ENCODE measurements around the gene CAPN1. TPM values are rescaled to one million over a fixed set of nuclear protein-coding genes. Genes with fewer than 3 reads are reported as not detected.

Gene CAPN1
- total and polyA plus RNA-seq, 9 of the 15 experiments (the other 6 are each of a cell fraction or from before 2014, with no cell fraction given), result 3.5 to 199 (median 61.6) TPM

DNA sequence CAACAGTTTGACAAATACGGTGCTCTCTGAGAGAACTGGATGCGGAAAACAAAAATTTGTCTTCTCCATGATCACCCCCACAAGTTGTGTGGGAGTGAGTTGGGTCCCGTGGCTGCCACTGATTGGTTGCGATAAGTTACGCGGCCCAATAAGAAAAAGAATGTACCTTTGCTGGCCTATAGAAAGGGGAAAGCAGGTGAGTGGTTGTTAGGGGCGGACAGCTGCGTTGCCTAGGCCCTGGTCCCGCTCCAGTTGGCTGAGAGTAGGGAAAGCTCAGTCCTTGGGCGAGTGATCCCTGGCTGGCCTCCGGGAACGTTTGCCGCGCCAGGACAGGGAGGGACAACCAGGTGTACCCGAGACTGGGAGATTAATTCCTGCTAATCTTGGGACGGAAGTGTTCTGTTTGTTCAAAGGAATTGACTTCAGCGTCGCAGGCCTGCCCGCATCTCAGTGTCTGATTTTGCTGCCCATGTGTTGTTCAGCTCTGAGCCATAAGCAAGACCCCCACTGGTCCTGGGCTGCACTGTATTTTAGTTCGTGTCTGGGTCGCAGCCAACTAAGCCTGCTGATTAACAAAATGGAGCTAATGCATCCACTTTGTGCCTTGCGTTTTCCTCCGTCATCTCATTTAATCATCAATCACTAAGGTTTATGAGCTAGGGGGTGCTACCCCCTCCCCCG lies 46.6 kb upstream of the CAPN1 start (continued):
- TF ChIP-seq, protein P1, sequence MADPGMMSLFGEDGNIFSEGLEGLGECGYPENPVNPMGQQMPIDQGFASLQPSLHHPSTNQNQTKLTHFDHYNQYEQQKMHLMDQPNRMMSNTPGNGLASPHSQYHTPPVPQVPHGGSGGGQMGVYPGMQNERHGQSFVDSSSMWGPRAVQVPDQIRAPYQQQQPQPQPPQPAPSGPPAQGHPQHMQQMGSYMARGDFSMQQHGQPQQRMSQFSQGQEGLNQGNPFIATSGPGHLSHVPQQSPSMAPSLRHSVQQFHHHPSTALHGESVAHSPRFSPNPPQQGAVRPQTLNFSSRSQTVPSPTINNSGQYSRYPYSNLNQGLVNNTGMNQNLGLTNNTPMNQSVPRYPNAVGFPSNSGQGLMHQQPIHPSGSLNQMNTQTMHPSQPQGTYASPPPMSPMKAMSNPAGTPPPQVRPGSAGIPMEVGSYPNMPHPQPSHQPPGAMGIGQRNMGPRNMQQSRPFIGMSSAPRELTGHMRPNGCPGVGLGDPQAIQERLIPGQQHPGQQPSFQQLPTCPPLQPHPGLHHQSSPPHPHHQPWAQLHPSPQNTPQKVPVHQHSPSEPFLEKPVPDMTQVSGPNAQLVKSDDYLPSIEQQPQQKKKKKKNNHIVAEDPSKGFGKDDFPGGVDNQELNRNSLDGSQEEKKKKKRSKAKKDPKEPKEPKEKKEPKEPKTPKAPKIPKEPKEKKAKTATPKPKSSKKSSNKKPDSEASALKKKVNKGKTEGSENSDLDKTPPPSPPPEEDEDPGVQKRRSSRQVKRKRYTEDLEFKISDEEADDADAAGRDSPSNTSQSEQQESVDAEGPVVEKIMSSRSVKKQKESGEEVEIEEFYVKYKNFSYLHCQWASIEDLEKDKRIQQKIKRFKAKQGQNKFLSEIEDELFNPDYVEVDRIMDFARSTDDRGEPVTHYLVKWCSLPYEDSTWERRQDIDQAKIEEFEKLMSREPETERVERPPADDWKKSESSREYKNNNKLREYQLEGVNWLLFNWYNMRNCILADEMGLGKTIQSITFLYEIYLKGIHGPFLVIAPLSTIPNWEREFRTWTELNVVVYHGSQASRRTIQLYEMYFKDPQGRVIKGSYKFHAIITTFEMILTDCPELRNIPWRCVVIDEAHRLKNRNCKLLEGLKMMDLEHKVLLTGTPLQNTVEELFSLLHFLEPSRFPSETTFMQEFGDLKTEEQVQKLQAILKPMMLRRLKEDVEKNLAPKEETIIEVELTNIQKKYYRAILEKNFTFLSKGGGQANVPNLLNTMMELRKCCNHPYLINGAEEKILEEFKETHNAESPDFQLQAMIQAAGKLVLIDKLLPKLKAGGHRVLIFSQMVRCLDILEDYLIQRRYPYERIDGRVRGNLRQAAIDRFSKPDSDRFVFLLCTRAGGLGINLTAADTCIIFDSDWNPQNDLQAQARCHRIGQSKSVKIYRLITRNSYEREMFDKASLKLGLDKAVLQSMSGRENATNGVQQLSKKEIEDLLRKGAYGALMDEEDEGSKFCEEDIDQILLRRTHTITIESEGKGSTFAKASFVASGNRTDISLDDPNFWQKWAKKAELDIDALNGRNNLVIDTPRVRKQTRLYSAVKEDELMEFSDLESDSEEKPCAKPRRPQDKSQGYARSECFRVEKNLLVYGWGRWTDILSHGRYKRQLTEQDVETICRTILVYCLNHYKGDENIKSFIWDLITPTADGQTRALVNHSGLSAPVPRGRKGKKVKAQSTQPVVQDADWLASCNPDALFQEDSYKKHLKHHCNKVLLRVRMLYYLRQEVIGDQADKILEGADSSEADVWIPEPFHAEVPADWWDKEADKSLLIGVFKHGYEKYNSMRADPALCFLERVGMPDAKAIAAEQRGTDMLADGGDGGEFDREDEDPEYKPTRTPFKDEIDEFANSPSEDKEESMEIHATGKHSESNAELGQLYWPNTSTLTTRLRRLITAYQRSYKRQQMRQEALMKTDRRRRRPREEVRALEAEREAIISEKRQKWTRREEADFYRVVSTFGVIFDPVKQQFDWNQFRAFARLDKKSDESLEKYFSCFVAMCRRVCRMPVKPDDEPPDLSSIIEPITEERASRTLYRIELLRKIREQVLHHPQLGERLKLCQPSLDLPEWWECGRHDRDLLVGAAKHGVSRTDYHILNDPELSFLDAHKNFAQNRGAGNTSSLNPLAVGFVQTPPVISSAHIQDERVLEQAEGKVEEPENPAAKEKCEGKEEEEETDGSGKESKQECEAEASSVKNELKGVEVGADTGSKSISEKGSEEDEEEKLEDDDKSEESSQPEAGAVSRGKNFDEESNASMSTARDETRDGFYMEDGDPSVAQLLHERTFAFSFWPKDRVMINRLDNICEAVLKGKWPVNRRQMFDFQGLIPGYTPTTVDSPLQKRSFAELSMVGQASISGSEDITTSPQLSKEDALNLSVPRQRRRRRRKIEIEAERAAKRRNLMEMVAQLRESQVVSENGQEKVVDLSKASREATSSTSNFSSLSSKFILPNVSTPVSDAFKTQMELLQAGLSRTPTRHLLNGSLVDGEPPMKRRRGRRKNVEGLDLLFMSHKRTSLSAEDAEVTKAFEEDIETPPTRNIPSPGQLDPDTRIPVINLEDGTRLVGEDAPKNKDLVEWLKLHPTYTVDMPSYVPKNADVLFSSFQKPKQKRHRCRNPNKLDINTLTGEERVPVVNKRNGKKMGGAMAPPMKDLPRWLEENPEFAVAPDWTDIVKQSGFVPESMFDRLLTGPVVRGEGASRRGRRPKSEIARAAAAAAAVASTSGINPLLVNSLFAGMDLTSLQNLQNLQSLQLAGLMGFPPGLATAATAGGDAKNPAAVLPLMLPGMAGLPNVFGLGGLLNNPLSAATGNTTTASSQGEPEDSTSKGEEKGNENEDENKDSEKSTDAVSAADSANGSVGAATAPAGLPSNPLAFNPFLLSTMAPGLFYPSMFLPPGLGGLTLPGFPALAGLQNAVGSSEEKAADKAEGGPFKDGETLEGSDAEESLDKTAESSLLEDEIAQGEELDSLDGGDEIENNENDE (IDR thresholded peaks at IDR 0.05; ENCODE audit: low read depth, low read length), result no peak
- TF ChIP-seq SNIP1 (IDR thresholded peaks at IDR 0.05; ENCODE audit: low read depth) (no peak), PCBP2 (IDR thresholded peaks at IDR 0.05; ENCODE audit: low read depth, low read length, poor library complexity, severe bottlenecking) (no peak), TEAD1 (CRISPR knock-in tag; IDR thresholded peaks at IDR 0.05) (peak in 1 of 2 experiments; percentile 60; a peak in 1 of 4 replicates), ILK (tag; IDR thresholded peaks at IDR 0.05; ENCODE audit: borderline replicate concordance, low read depth) (no peak), BRCA1 (IDR thresholded peaks at IDR 0.05) (no peak), BRCA1 (CRISPR knock-in tag; IDR thresholded peaks at IDR 0.05) (no peak), CHCHD3 (CRISPR knock-in tag; IDR thresholded peaks at IDR 0.05) (no peak), CBX5 (IDR thresholded peaks at IDR 0.05; ENCODE audit: borderline replicate concordance, low read depth) (no peak)
- TF ChIP-seq, protein P2, sequence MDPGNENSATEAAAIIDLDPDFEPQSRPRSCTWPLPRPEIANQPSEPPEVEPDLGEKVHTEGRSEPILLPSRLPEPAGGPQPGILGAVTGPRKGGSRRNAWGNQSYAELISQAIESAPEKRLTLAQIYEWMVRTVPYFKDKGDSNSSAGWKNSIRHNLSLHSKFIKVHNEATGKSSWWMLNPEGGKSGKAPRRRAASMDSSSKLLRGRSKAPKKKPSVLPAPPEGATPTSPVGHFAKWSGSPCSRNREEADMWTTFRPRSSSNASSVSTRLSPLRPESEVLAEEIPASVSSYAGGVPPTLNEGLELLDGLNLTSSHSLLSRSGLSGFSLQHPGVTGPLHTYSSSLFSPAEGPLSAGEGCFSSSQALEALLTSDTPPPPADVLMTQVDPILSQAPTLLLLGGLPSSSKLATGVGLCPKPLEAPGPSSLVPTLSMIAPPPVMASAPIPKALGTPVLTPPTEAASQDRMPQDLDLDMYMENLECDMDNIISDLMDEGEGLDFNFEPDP (CRISPR knock-in tag; IDR thresholded peaks at IDR 0.05), result no peak
- TF ChIP-seq, protein P3, sequence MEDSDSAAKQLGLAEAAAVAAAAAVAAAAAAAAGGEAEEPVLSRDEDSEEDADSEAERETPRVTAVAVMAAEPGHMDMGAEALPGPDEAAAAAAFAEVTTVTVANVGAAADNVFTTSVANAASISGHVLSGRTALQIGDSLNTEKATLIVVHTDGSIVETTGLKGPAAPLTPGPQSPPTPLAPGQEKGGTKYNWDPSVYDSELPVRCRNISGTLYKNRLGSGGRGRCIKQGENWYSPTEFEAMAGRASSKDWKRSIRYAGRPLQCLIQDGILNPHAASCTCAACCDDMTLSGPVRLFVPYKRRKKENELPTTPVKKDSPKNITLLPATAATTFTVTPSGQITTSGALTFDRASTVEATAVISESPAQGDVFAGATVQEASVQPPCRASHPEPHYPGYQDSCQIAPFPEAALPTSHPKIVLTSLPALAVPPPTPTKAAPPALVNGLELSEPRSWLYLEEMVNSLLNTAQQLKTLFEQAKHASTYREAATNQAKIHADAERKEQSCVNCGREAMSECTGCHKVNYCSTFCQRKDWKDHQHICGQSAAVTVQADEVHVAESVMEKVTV (CRISPR knock-in tag; IDR thresholded peaks at IDR 0.05), result no peak

Measured in K562 (cell line).